IMR-90 (cell line): ENCODE results near the gene MAG. TPM values are rescaled to one million over a fixed set of nuclear protein-coding genes. Genes with fewer than 3 reads are reported as not detected.
A peak's percentile ranks its signal among the peaks of the same experiment; 100 is the strongest.

Source experiments
- ATAC-seq: fragments of 200-7000 bp; cut with Tn5 transposase; 2 replicates; pipeline ENCODE4 v1.9.1; 2020; ENCODE audit warnings: low read depth, mild to moderate bottlenecking, moderate library complexity
- BruUV-seq: library from RNA; stranded (reverse); fragments of 400-500 nt; replicated peaks from 2 replicates; lab custom pipeline; 2021; lab: Mats Ljungman, UMichigan
- CTCF ChIA-PET: fragments of 300-600 bp; formaldehyde crosslinking; extraction: SDS; loops from one replicate; lab custom pipeline; 2021; ENCODE audit warnings: antibody characterized with exemption; lab: Yijun Ruan, JAX
- POLR2A ChIA-PET: fragments of 300-600 bp; sonication (Branson Sonifier 250); formaldehyde crosslinking; loops from one replicate; lab custom pipeline; 2022; ENCODE audit warnings: antibody characterized with exemption; ENCODE audit not compliant: unreplicated experiment; lab: Charles Lee
- DNase-seq: peaks from one replicate; pipeline ENCODE4 v3.0.0; 2013
- H2AFZ ChIP-seq: replicated peaks from 2 replicates; pipeline ENCODE3; 2013; ENCODE audit warnings: low read length, mild to moderate bottlenecking; ENCODE audit not compliant: poor library complexity
- H2AK5ac ChIP-seq: 2 replicates; pipeline ENCODE4 v1.6.1; 2013; ENCODE audit warnings: low read depth, low read length, inconsistent platforms
- H2AK9ac ChIP-seq: replicated peaks from 2 replicates; pipeline ENCODE3; 2013; ENCODE audit warnings: mild to moderate bottlenecking, low read depth, low read length, moderate library complexity; ENCODE audit not compliant: poor library complexity
- H2BK120ac ChIP-seq: 2 replicates; pipeline ENCODE4 v1.6.1; 2013; ENCODE audit warnings: low read depth, low read length, inconsistent platforms
- H2BK15ac ChIP-seq: 3 replicates; pipeline ENCODE4 v1.6.1; 2013; ENCODE audit warnings: low read depth, low read length, inconsistent platforms
- H2BK20ac ChIP-seq: 2 replicates; pipeline ENCODE4 v1.6.1; 2013; ENCODE audit warnings: low read depth, mild to moderate bottlenecking, inconsistent platforms, low read length, moderate library complexity
- H2BK5ac ChIP-seq: 2 replicates; pipeline ENCODE4 v1.6.1; 2013; ENCODE audit warnings: mild to moderate bottlenecking, low read depth, low read length, inconsistent platforms; ENCODE audit not compliant: poor library complexity, severe bottlenecking
- H3K14ac ChIP-seq: replicated peaks from 2 replicates; pipeline ENCODE4 v1.6.1; 2013; ENCODE audit warnings: low read depth, low read length, inconsistent platforms
- H3K18ac ChIP-seq: 2 replicates; pipeline ENCODE4 v1.6.1; 2013; ENCODE audit warnings: low read depth, low read length, control low read depth
- H3K23ac ChIP-seq: 2 replicates; pipeline ENCODE4 v1.6.1; 2013; ENCODE audit warnings: low read depth, low read length, inconsistent platforms
- H3K27ac ChIP-seq: 2 replicates; pipeline ENCODE4 v1.5.1; 2013; ENCODE audit warnings: mild to moderate bottlenecking, control low read depth, low read length; ENCODE audit not compliant: insufficient read depth
- H3K27me3 ChIP-seq: 2 replicates; pipeline ENCODE4 v1.6.1; 2013; ENCODE audit warnings: low read length; ENCODE audit not compliant: control insufficient read depth, insufficient read depth
- H3K36me3 ChIP-seq: 2 replicates; pipeline ENCODE4 v1.6.1; 2013; ENCODE audit warnings: low read length, mixed read lengths; ENCODE audit not compliant: control insufficient read depth, insufficient read depth
- H3K4ac ChIP-seq: 2 replicates; pipeline ENCODE4 v1.6.1; 2013; ENCODE audit warnings: low read depth, low read length, inconsistent platforms
- H3K4me1 ChIP-seq: 2 replicates; pipeline ENCODE4 v1.6.1; 2013; ENCODE audit warnings: low read length, mixed read lengths; ENCODE audit not compliant: control insufficient read depth, insufficient read depth
- H3K4me2 ChIP-seq: 2 replicates; pipeline ENCODE4 v1.6.1; 2013; ENCODE audit warnings: low read depth, mild to moderate bottlenecking, control low read depth, low read length, moderate library complexity
- H3K4me3 ChIP-seq: 2 replicates; pipeline ENCODE4 v1.5.1; 2013; ENCODE audit warnings: low read depth, mild to moderate bottlenecking, control low read depth, low read length, moderate library complexity; ENCODE audit not compliant: insufficient read depth
- H3K56ac ChIP-seq: 2 replicates; pipeline ENCODE4 v1.6.1; 2013; ENCODE audit warnings: low read length, inconsistent platforms; ENCODE audit not compliant: insufficient read depth; ENCODE audit errors: extremely low read depth
- H3K79me1 ChIP-seq, 2 experiments: 2 replicates each; pipeline ENCODE4 v1.6.1; 2013; ENCODE audit warnings: low read length in 2 of 2, inconsistent platforms in 1 of 2, low read depth in 1 of 2
- H3K9ac ChIP-seq: 2 replicates; pipeline ENCODE4 v1.6.1; 2013; ENCODE audit warnings: low read depth, low read length, control low read depth
- H3K9me1 ChIP-seq: 2 replicates; pipeline ENCODE4 v1.6.1; 2013; ENCODE audit warnings: low read length, inconsistent platforms; ENCODE audit not compliant: insufficient read depth
- H3K9me3 ChIP-seq: 2 replicates; pipeline ENCODE4 v1.6.1; 2013; ENCODE audit warnings: low read length; ENCODE audit not compliant: control insufficient read depth, insufficient read depth
- H4K20me1 ChIP-seq: 2 replicates; pipeline ENCODE4 v1.6.1; 2013; ENCODE audit warnings: low read length, inconsistent platforms; ENCODE audit not compliant: insufficient read depth
- H4K5ac ChIP-seq: 2 replicates; pipeline ENCODE4 v1.6.1; 2013; ENCODE audit warnings: mild to moderate bottlenecking, low read depth, low read length, control low read depth
- H4K8ac ChIP-seq, 2 experiments: 2 replicates each; pipeline ENCODE4 v1.6.1; 2013; ENCODE audit warnings: low read depth in 2 of 2, low read length in 2 of 2, control low read depth in 1 of 2, inconsistent platforms in 1 of 2
- H4K91ac ChIP-seq: 2 replicates; pipeline ENCODE4 v1.6.1; 2013; ENCODE audit warnings: low read depth, low read length, inconsistent platforms; ENCODE audit not compliant: insufficient read depth
- BHLHE40 ChIP-seq: fragments of 150-350 bp; IDR thresholded peaks from 2 replicates; pipeline ENCODE4 v1.6.1; 2016; ENCODE audit warnings: mild to moderate bottlenecking, low read depth, low read length
- CEBPB ChIP-seq: IDR thresholded peaks from 2 replicates; pipeline ENCODE4 v1.6.1; 2012; ENCODE audit warnings: low read depth, low read length, improper control_type of control experiment
- POLR2A ChIP-seq: IDR thresholded peaks from 2 replicates; pipeline ENCODE4 v1.6.1; 2012; ENCODE audit warnings: mild to moderate bottlenecking, low read depth, low read length
- WGBS, 2 experiments: methylation state at CpG; one replicate each; pipeline versions ENCODE4 v1.1.5 to v1.1.7; 2013; ENCODE audit warnings: missing lambda C conversion rate in 2 of 2; ENCODE audit not compliant: insufficient read length in 1 of 2; ENCODE audit errors: extremely low coverage in 2 of 2; 5-methylcytosine and 5-hydroxymethylcytosine counted together
- dilution Hi-C: fragments of 300-500 bp; cut with HindIII; formaldehyde crosslinking; loops from one replicate; pipeline ENCODE4 v1.14.3; 2018; ENCODE audit warnings: low sequenced_read_pairs; ENCODE audit not compliant: unreplicated experiment
- in situ Hi-C: fragments of 300-500 bp; cut with MboI; formaldehyde crosslinking; loops from 3 replicates; pipeline ENCODE4 v1.14.3; 2019; ENCODE audit warnings: low sequenced_read_pairs, inconsistent platforms, mixed read lengths
- intact Hi-C: fragments of 100-400 bp; cut with micrococcal nuclease; formaldehyde crosslinking; loops from 2 replicates; pipeline ENCODE4 v1.10.0; 2022
- polyA plus RNA-seq, 3 experiments: library from polyadenylated mRNA; depleted of rRNA; stranded (reverse); fragments of >200 nt; gene quantifications; 2 replicates each; pipeline ENCODE4 v1.2.3, GENCODE V29; 2012; ENCODE audit warnings: low replicate concordance in 1 of 3
- total RNA-seq: library from RNA; depleted of rRNA; stranded (reverse); fragments of >200 nt; gene quantifications from 2 replicates; pipeline ENCODE4 v1.2.3, GENCODE V29; 2012

The MAG gene
- total and polyA plus RNA-seq, 2 of the 4 experiments (the other 2 are of a cell fraction) = not detected

DNA sequence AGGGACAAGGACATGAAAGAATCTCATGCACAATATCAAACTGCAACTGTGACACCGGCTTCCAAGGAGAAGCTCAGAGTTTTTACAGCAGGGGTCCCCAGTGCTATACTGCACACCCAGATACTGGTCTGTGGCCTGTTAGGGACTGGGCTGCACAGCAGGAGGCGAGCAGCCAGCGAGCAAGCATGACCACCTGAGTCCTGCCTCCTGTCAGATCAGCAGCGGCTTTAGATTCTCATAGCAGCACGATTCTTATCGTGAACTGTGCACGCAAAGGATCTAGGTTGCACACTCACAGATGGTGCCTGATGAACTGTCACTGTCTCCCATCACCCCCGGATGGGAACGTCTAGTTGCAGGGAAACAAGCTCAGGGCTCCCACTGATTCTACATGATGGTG, 23.9 kb downstream of the MAG start:
- in situ Hi-C loops (no loop called here), dilution Hi-C loops (no loop called here), intact Hi-C loops (no loop called here)
- no peak overlapping the region for H3K9ac ChIP-seq
- no peak overlapping the region for H3K4me2 ChIP-seq
- H3K9me3 ChIP-seq = no peaks in the 10 kb centered on the region
- H4K91ac ChIP-seq = no peak overlapping the region
- no peak overlapping the region for H2AK9ac ChIP-seq
- 23% methylated on average over 6 of the region's 9 CpGs; no CpG with 5 or more reads in 1 of the 2 experiments for WGBS, 2 experiments
- ChIA-PET CTCF (interaction anchor here (0.6 kb wide), 1 partner anchor 17 kb away, joined by 3 read pairs; no protein-coding TSS in a partner anchor), POLR2A (no interaction called here)
- no peak for TF ChIP-seq BHLHE40
- no peak for TF ChIP-seq CEBPB
- TF ChIP-seq POLR2A = no peak
- H3K27me3 ChIP-seq = no peaks in the 10 kb centered on the region; the same call in 1 of the 2 replicates
- H3K4me3 ChIP-seq = no peak overlapping the region
- H2AFZ ChIP-seq = peak overlapping the region; percentile 32
- ATAC-seq (no peak), DNase-seq (no peak)
- H3K14ac ChIP-seq = no peak overlapping the region
- no peak overlapping the region for H3K56ac ChIP-seq
- H2BK20ac ChIP-seq = no peak overlapping the region
- no peak overlapping the region for H3K4ac ChIP-seq
- no peak overlapping the region for H3K27ac ChIP-seq
- H3K18ac ChIP-seq = no peak overlapping the region
- H3K36me3 ChIP-seq = no peaks in the 10 kb centered on the region
- H4K8ac ChIP-seq = no peak overlapping the region
- H2AK5ac ChIP-seq = no peak overlapping the region
- no peak overlapping the region for H2BK120ac ChIP-seq
- no TSS peak for BruUV-seq
- no peak overlapping the region for H3K23ac ChIP-seq
- H2BK15ac ChIP-seq = no peak overlapping the region
- H3K4me1 ChIP-seq = peaks cover 5% of the 10 kb centered on the region
- H4K20me1 ChIP-seq = no peaks in the 10 kb centered on the region
- no peak overlapping the region for H2BK5ac ChIP-seq
- H3K79me1 ChIP-seq = no peaks in the 10 kb centered on the region
- no peak overlapping the region for H4K5ac ChIP-seq
- H3K9me1 ChIP-seq = 0 out of 2 replicates have a peak, but pooled peaks cover 5% of the 10 kb centered on the region
